ENCODE measurements around the gene ANKRD13A. TPM values are rescaled to one million over a fixed set of nuclear protein-coding genes. Genes with fewer than 3 reads are reported as not detected.
"Not testable (repeated sequence)": the region's sequence is repeated elsewhere in the genome, so short reads cannot be mapped to it uniquely, and the experiment has no call there.

Gene ANKRD13A
- total and polyA plus RNA-seq, 2 donors from 2014 or later, result 23.2 to 68.0 TPM

- no peaks in the 10 kb centered on the region for H3K9me3 ChIP-seq (ENCODE audit: control insufficient read depth in 2 of 3, insufficient read depth in 1 of 3, low read length in 3 of 3)
- intact Hi-C loops (cut with DNase I), result no loop called here
- H3K4me1 ChIP-seq (ENCODE audit: control insufficient read depth in 2 of 3, insufficient read depth in 2 of 3, low read depth in 1 of 3, low read length in 3 of 3), result no peaks in the 10 kb centered on the region
- no peak for DNase-seq
- no peak for FAIRE-seq
- no peak overlapping the region for H3K27ac ChIP-seq (ENCODE audit: low read depth in 2 of 2, low read length in 2 of 2)
- TF ChIP-seq CTCF (IDR thresholded peaks at IDR 0.05; ENCODE audit: borderline replicate concordance, extremely low read depth, insufficient read depth), result no peak
- no peaks in the 10 kb centered on the region for H3K27me3 ChIP-seq (ENCODE audit: control insufficient read depth, insufficient read depth, low read length)
- H3K4me3 ChIP-seq (ENCODE audit: low read length in 3 of 3), result no peak overlapping the region
- no peak overlapping the region for H3K9ac ChIP-seq (ENCODE audit: low read length in 3 of 3)
- no peaks in the 10 kb centered on the region for H3K36me3 ChIP-seq (ENCODE audit: control insufficient read depth in 2 of 3, insufficient read depth in 3 of 3, low read length in 3 of 3)
Observed at GRCh38 chr12:110059651-110060000, 60.4 kb downstream of the ANKRD13A start.

DNA sequence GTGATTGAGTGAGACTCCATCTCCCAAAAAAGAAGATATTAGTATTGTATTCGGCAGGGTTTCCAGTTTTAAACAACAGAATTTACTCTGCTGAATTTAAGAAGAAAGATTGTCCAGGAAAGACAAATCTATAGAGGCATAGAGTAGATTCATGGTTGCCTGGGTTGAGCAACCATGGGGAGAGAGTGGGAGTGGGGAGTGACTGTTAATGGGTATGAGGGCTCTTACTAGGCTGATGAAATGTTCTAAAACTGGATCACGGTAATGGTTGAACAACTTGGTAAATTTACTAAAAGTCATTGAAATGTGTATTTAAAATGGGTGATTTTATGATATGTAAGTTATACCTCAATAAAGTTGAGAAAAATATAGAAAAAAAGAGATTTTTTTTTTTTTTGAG is 63.0 kb downstream of the ANKRD13A start:
- intact Hi-C loops (cut with DNase I), result no loop called here
- Histone ChIP-seq H3K27me3 (ENCODE audit: control insufficient read depth, insufficient read depth, low read length) (no peaks in the 10 kb centered on the region), H3K9me3 (ENCODE audit: control insufficient read depth in 2 of 3, insufficient read depth in 1 of 3, low read length in 3 of 3) (no peaks in the 10 kb centered on the region), H3K4me1 (ENCODE audit: control insufficient read depth in 2 of 3, insufficient read depth in 2 of 3, low read depth in 1 of 3, low read length in 3 of 3) (no peaks in the 10 kb centered on the region), H3K36me3 (ENCODE audit: control insufficient read depth in 2 of 3, insufficient read depth in 3 of 3, low read length in 3 of 3) (no peaks in the 10 kb centered on the region), H3K4me3 (ENCODE audit: low read length in 3 of 3) (no peak overlapping the region), H3K27ac (ENCODE audit: low read depth in 2 of 2, low read length in 2 of 2) (no peak overlapping the region), H3K9ac (ENCODE audit: low read length in 3 of 3) (no peak overlapping the region)
- FAIRE-seq (no peak), DNase-seq (no peak)
- no peak for TF ChIP-seq CTCF (IDR thresholded peaks at IDR 0.05; ENCODE audit: borderline replicate concordance, extremely low read depth, insufficient read depth)

DNA sequence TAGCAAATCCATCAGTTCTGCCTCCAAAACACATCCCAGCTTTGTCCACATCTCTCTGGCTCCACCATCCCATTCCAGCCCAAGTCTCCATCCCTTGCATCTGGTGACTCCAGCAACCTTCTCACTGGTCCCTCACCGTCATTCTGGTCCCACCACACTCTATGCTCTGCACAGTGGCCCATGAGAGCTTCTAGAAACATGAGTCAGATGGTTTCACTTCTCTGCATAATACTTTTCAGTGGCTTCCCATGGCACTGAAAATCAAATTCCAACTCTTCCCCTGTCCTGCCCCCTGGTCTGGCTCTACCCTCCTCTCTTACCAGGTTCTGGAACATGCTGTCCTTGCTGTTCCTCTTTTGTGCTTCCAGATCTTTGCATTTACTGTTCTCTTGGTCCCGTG is 66.3 kb downstream of the ANKRD13A start:
- FAIRE-seq (no peak), DNase-seq (no peak)
- no peak overlapping the region for H3K4me3 ChIP-seq (ENCODE audit: low read length in 3 of 3)
- H3K9me3 ChIP-seq (ENCODE audit: control insufficient read depth in 2 of 3, insufficient read depth in 1 of 3, low read length in 3 of 3), result no peaks in the 10 kb centered on the region
- no peak overlapping the region for H3K9ac ChIP-seq (ENCODE audit: low read length in 3 of 3)
- no peak overlapping the region for H3K27ac ChIP-seq (ENCODE audit: low read depth in 2 of 2, low read length in 2 of 2)
- intact Hi-C loops (cut with DNase I), result no loop called here
- no peak for TF ChIP-seq CTCF (IDR thresholded peaks at IDR 0.05; ENCODE audit: borderline replicate concordance, extremely low read depth, insufficient read depth)
- no peaks in the 10 kb centered on the region for H3K27me3 ChIP-seq (ENCODE audit: control insufficient read depth, insufficient read depth, low read length)
- no peaks in the 10 kb centered on the region for H3K36me3 ChIP-seq (ENCODE audit: control insufficient read depth in 2 of 3, insufficient read depth in 3 of 3, low read length in 3 of 3)
- H3K4me1 ChIP-seq (ENCODE audit: control insufficient read depth in 2 of 3, insufficient read depth in 2 of 3, low read depth in 1 of 3, low read length in 3 of 3), result no peaks in the 10 kb centered on the region

- TF ChIP-seq CTCF (IDR thresholded peaks at IDR 0.05; ENCODE audit: borderline replicate concordance, extremely low read depth, insufficient read depth), result no peak
- Histone ChIP-seq H3K27ac (ENCODE audit: low read depth in 2 of 2, low read length in 2 of 2) (no peak overlapping the region), H3K4me3 (ENCODE audit: low read length in 3 of 3) (no peak overlapping the region), H3K27me3 (ENCODE audit: control insufficient read depth, insufficient read depth, low read length) (no peaks in the 10 kb centered on the region), H3K4me1 (ENCODE audit: control insufficient read depth in 2 of 3, insufficient read depth in 2 of 3, low read depth in 1 of 3, low read length in 3 of 3) (no peaks in the 10 kb centered on the region), H3K9me3 (ENCODE audit: control insufficient read depth in 2 of 3, insufficient read depth in 1 of 3, low read length in 3 of 3) (no peaks in the 10 kb centered on the region), H3K36me3 (ENCODE audit: control insufficient read depth in 2 of 3, insufficient read depth in 3 of 3, low read length in 3 of 3) (no peaks in the 10 kb centered on the region), H3K9ac (ENCODE audit: low read length in 3 of 3) (no peak overlapping the region)
- DNase-seq, result no peak
- no peak for FAIRE-seq
- intact Hi-C loops (cut with DNase I), result no loop called here
Observed at GRCh38 chr12:110067531-110067930, 68.3 kb downstream of the ANKRD13A start.

DNA sequence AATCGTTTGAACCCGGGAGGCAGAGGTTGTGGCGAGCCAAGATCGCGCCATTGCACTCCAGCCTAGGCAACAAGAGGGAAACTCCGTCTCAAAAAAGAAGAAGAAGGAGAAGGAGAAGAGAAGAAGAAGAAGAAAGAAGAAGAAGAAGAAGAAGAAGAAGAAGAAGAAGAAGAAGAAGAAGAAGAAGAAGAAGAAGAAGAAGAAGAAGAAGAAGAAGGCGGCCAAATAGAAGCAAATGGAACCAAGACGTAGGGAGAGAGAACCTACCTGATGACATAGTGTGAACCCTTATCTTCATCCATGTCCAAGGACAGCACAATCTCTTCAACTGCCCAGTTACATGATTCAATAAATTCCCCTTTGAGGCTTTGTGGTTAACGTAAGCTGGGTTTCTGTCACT is 68.9 kb downstream of the ANKRD13A start:
- H3K27me3 ChIP-seq (ENCODE audit: control insufficient read depth, insufficient read depth, low read length); DNase-seq; H3K27ac ChIP-seq (ENCODE audit: low read depth in 2 of 2, low read length in 2 of 2); intact Hi-C loops (cut with DNase I); H3K4me1 ChIP-seq (ENCODE audit: control insufficient read depth in 2 of 3, insufficient read depth in 2 of 3, low read depth in 1 of 3, low read length in 3 of 3); FAIRE-seq; H3K36me3 ChIP-seq (ENCODE audit: control insufficient read depth in 2 of 3, insufficient read depth in 3 of 3, low read length in 3 of 3); H3K9me3 ChIP-seq (ENCODE audit: control insufficient read depth in 2 of 3, insufficient read depth in 1 of 3, low read length in 3 of 3); H3K4me3 ChIP-seq (ENCODE audit: low read length in 3 of 3); H3K9ac ChIP-seq (ENCODE audit: low read length in 3 of 3): not testable (repeated sequence)
